Brain microvascular endothelial cell (primary cell): ENCODE data around the gene UEVLD.

Experiments used
- DNase-seq: peaks from one replicate; pipeline ENCODE4 v3.0.0-alpha.2; 2020
- H3K27ac ChIP-seq: fragments of 250-450 bp; sonication (Bioruptor Pico); 2 replicates; pipeline ENCODE4 v1.5.1; 2020; ENCODE audit warnings: mild to moderate bottlenecking, moderate library complexity
- H3K27me3 ChIP-seq: fragments of 250-450 bp; sonication (Bioruptor Pico); replicated peaks from 2 replicates; pipeline ENCODE4 v1.5.1; 2020; ENCODE audit warnings: mild to moderate bottlenecking
- H3K36me3 ChIP-seq: fragments of 250-450 bp; sonication (Bioruptor Pico); replicated peaks from 2 replicates; pipeline ENCODE4 v1.5.1; 2020; ENCODE audit warnings: mild to moderate bottlenecking
- H3K4me3 ChIP-seq: 2 replicates; pipeline ENCODE4 v1.5.1; 2011; ENCODE audit warnings: low read depth, mild to moderate bottlenecking, control low read depth, low read length, moderate library complexity
- in situ Hi-C: cut with HindIII; loops from 2 replicates; pipeline ENCODE4 v1.10.0; 2017; ENCODE audit warnings: low sequenced_read_pairs, low pct_ligation_motif_present
- TF ChIP-seq, protein P1 (sequence below): IDR thresholded peaks from 2 replicates; pipeline ENCODE4 v1.5.1; 2011; ENCODE audit warnings: low read depth, mild to moderate bottlenecking, moderate library complexity, low read length, control low read depth, inconsistent platforms; ENCODE audit errors: missing control alignments

UEVLD gene

DNA sequence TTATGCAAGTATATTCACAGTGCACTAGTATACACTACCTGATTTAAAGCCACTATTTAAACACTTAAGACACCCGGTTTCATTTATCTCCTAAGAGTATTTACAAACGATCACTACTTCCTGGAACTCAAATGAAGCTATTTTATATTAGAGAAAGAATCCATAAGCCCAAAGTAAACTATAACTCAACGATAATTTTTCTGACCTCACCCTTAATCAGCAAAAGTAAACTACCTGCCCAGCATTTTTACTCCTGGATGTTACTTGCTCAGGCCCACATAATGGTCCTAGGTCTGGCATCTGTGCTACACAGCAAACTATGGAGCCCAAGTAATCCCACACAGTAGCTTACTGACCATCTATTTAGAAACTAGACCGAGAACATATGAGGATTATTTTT is 95.2 kb downstream of the UEVLD start:
- Histone ChIP-seq H3K4me3 (no peak overlapping the region), H3K27me3 (no peaks in the 10 kb centered on the region), H3K27ac (no peak overlapping the region), H3K36me3 (peaks cover 7% of the 10 kb centered on the region)
- no peak for DNase-seq
- in situ Hi-C loops, result no loop called here
- TF ChIP-seq, protein P1, sequence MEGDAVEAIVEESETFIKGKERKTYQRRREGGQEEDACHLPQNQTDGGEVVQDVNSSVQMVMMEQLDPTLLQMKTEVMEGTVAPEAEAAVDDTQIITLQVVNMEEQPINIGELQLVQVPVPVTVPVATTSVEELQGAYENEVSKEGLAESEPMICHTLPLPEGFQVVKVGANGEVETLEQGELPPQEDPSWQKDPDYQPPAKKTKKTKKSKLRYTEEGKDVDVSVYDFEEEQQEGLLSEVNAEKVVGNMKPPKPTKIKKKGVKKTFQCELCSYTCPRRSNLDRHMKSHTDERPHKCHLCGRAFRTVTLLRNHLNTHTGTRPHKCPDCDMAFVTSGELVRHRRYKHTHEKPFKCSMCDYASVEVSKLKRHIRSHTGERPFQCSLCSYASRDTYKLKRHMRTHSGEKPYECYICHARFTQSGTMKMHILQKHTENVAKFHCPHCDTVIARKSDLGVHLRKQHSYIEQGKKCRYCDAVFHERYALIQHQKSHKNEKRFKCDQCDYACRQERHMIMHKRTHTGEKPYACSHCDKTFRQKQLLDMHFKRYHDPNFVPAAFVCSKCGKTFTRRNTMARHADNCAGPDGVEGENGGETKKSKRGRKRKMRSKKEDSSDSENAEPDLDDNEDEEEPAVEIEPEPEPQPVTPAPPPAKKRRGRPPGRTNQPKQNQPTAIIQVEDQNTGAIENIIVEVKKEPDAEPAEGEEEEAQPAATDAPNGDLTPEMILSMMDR, result no peak

DNA sequence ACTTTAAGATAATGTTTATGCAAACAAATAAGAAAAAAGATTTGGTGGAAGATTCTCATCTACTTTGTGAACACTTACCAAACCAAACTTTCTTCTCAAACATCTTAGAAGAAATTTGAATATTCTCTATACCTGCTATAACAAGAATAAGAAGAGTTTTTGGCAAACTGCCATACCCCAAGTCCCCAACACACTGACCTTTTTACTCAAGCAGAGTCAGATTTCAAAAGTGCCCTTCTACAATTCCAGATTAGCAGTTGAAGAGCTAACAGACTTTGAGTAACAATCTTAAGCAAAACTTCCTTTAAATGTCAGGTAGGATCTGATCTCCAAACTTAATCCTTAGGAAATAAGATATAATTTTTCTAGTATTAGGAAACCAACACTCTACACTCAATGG is 95.6 kb downstream of the UEVLD start:
- Histone ChIP-seq H3K27ac (no peak overlapping the region), H3K27me3 (no peaks in the 10 kb centered on the region), H3K4me3 (no peak overlapping the region), H3K36me3 (peaks cover 6% of the 10 kb centered on the region)
- DNase-seq, result no peak
- TF ChIP-seq, protein P1, result no peak
- in situ Hi-C loops, result no loop called here

DNA sequence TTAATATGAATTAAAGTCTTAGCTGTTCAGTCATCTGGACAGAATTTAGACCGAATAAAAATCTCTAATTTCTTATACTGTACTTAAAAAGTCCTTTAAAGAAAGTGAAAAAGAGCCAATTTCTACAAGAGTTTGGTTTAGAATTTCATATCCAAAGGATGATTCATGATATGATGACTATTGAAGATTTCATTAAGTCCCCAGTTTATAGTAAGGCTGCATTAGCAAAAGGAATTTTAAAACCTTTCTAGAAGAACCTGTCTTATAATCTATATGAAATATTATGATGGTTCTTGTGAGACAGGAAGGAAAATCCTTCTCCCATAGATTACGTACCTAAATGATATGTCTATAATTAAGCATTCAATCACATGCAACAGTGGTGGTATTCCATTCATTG is 96.6 kb downstream of the UEVLD start:
- no peak for DNase-seq
- in situ Hi-C loops, result no loop called here
- H3K4me3 ChIP-seq, result no peak overlapping the region
- H3K27me3 ChIP-seq, result no peaks in the 10 kb centered on the region
- no peak overlapping the region for H3K27ac ChIP-seq
- peaks cover 6% of the 10 kb centered on the region for H3K36me3 ChIP-seq
- TF ChIP-seq, protein P1, result no peak

DNA sequence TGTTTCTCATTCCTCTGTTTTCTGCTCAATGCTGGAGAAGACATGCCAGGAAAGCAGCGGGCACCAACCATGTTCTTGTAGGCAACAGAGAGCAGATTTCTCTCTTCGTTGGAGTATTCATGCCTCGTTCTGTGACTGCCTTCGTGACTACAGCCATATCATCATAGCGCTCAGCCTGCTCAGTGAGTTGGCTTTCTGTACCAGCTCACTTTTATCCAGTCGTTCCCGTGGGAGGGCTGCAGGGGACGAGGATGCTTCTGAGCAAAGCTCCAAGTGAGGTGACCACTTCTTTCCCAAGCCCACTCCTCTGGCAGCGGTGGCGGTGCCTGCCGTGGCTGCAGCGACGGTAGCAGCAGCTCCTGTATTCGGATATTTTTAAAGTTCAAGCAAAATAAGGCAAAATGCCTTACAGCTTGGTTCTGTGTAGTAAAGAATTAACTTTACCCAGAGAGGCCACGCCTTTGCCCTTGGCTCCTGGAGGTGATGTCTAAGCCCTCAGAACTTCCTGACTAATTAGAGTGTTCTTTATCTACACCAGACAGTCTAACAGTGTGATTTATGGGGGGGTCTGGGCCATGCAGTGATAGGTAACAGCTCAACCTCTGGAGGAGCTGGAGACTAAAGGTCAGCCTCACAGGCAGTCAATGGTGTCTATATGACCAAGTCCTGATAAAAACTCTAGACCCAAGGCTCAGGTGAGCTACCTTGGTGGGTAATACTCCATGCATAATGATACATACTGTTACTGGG is 97.6 kb downstream of the UEVLD start:
- in situ Hi-C loops, result no loop called here
- H3K27me3 ChIP-seq, result no peaks in the 10 kb centered on the region
- TF ChIP-seq, protein P1, result no peak

DNA sequence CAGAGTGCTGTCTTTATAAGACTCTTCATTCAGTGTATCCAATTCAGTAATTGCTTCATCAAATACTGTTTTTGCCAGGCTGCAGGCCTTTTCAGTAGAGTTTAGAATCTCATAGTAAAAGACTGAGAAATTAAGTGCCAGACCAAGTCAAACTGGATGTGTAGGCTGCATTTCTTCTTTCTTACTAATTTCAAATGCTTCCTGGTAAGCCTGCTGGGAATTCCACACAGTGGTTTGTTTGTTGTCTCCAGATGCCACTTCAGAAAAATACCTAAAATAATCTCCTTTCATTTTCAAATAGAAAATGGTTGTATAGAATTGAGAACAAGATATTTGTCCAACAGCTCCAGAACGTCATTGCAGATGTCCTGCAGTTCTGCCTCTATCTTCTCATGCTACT is 98.2 kb downstream of the UEVLD start:
- Histone ChIP-seq H3K36me3 (peaks cover 4% of the 10 kb centered on the region), H3K4me3 (no peak overlapping the region), H3K27ac (no peak overlapping the region), H3K27me3 (no peaks in the 10 kb centered on the region)
- in situ Hi-C loops, result no loop called here
- TF ChIP-seq, protein P1, result no peak
- DNase-seq, result no peak

More for the DNA sequence above, 97.6 kb downstream of the UEVLD start:
- no peak for DNase-seq
- no peak overlapping the region for H3K4me3 ChIP-seq
- no peak overlapping the region for H3K27ac ChIP-seq
- H3K36me3 ChIP-seq, result peaks cover 4% of the 10 kb centered on the region
